Dedifferentiated amniotic fluid mesenchymal stem cell (primary cell): ENCODE results near the gene RASGRP2.
"Not testable (repeated sequence)": the region's sequence is repeated elsewhere in the genome, so short reads cannot be mapped to it uniquely, and the experiment has no call there.

Experiments
- DNase-seq: peaks from one replicate; pipeline ENCODE4 v3.0.0-alpha.2; 2016; ENCODE audit errors: extremely low spot score

Gene RASGRP2

DNA sequence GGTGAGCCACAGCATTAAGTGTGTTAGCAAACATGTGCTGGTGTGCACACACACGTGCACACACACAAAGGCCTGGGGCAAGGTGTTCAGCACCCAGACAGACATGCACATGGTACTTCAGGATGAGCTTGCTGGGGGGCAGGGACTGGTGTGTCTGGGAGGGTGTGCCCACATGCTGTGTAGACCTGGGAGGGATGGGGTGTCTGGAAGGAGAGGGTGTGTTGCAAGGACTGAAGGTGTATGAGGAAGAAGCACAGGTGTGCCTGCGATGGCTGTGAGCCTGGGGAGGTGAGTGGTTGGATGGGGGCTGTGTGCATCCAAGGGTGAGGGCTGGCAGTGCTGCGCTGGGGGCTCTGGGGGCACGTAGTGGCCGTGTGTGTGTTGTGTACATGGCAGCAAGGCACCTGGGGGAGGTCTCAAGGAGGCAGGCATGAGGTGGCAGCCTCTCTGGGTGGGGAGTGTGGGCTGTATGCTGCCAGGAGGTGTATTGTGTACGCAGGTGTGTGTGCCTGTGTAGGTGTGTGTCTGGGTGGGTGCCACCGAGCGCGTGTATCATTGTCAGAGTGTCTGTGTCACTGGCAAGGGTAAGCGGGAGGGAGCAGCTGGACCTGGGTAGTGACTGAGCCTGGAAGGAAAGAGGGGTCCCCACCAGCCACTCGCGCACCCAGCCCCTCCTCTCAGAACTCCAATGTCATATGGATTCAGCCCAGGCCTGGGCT lies 23.1 kb downstream of the RASGRP2 start:
- no peak for DNase-seq

DNA sequence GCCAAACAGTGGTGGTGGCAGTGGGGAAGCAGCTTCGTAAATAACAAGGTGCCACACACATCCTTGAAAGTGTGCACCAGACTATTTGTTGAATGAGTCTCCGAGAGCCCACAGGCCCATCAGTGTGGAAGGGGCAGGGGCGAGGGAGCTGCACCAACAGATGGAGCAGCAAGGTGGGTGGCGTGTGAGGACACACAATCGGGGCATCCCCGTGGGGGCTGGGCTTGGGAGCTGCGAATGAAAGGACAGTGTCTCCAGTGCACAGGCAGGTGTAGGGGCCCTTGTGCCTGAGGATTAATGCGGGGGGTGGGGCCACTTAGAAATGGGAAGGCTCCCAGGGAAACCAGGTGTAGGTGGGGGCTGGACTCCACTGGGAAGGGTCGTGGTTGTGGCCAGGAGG lies 23.8 kb downstream of the RASGRP2 start:
- DNase-seq: no peak

DNA sequence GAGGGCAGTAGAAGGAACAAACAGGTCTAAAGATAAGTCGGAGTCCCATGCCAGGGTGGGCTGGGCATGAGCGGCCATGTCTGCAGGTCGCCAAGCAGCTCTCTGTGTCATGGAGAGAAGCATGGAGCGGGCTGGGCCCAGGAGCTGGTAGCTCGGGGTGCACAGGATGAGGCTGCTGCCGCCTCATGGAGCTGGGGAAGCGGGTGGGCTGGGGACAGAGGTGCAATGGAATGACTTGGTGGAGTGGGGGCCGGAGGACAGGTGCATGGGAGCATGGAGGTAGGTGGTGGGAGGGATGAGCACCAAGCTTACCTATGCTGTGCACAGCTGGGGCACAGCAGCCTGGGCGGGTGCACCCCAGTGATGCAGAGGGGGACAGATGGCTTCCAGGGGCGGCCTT lies 24.5 kb downstream of the RASGRP2 start:
- no peak for DNase-seq

DNA sequence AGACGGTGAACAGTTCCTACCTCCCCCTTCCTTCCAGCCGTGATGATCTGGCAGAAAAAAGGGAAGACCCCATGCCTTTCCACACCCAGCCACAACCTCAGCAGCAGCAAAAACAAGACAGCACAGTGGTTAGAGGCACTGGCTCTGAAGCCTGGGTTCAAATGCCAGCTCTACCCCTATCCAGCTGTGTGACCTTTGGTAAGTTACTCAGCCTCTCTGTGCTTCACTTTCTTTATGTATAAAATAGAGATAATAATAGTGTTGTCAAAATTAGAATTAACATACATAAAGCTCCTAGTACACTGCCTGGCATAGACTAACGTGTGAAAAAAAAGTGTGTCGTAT lies 25.2 kb downstream of the RASGRP2 start:
- DNase-seq: no peak

DNA sequence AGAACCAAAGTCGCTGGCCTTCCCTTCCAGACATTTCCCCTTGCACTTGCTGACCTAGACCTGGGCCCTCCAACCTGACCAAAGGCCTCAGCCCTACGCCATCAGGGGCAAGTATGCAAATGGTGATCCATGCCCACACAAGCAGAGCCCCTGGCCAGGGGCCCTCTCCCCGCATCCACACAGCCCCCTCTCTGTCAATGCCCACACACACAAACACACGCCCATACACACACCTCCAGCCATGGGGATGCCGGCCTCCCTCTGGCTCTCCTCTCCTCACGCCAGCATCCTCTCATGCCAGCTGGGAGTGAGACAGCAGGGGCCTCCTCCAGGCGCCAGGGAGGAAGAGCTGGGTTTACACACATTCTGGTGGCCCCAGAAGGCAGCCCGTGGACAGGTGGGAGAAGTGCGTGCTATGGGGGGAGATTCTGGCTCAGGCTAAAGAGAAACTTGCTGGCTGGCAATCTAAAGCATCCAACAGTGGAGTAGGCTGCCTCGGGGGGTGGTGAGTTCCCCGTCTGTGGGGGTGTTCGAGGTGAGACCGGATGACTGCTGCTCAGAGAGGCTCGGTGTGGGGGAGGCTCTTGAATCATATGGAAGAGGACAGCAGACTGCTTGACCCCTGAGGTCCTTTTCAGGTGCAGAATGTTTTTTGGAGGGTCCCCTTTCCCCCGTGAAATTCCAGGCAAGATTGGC lies 25.7 kb downstream of the RASGRP2 start:
- DNase-seq: no peak

DNA sequence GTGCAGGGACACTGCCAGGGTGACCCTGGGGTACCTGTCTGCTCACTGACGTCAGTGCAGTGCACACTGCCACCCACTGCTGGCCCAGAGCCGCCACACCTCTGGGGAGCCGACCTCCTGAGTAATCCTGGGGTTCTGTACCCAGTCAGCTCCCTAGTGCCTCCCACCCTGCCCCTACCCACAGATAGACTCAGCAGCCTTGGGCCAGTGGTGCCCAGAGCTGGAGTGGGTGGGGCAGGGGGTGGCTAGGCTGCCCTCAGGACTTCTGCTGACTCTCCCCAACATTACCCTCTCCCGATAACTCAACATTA lies 26.7 kb downstream of the RASGRP2 start:
- DNase-seq: no peak

DNA sequence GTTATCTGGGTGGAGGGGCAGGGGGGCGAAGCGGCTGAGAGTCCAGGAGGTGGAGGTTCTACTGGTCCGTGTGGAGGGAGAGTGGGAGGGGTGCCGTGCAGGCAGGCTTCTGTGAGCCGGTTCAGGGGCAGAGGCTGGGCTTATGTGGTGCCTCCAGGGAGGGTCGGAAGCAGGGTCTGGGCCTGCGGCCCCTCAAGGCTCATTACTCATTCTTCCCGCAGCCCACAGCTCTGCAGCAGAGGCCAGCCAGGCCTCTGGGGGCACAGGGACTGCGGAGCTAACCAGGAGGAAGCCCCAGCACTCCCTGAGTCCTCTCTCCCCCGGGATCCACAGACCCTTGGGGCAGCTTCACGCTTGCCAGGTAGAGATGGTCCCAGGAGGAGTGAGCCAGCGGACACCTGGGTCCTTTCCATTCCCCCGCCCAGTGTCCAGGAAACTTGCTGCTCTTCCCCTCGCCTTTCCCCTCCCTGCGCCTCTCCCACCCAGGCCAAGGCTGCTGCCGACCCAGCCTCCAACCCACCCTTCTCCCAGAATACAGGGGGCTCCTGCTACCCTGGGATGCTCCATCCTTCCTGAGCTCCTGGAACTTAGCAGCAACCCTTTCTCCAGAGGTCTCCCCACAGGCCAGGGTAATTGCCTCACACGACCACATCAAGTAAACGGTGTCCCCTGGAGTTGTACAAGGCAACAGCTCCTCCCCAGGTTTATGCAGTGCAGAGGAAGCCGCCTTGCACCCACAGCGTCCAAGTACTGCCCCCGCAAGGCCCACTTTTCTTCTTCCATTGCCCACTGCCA lies 27.3 kb downstream of the RASGRP2 start:
- no peak for DNase-seq

DNA sequence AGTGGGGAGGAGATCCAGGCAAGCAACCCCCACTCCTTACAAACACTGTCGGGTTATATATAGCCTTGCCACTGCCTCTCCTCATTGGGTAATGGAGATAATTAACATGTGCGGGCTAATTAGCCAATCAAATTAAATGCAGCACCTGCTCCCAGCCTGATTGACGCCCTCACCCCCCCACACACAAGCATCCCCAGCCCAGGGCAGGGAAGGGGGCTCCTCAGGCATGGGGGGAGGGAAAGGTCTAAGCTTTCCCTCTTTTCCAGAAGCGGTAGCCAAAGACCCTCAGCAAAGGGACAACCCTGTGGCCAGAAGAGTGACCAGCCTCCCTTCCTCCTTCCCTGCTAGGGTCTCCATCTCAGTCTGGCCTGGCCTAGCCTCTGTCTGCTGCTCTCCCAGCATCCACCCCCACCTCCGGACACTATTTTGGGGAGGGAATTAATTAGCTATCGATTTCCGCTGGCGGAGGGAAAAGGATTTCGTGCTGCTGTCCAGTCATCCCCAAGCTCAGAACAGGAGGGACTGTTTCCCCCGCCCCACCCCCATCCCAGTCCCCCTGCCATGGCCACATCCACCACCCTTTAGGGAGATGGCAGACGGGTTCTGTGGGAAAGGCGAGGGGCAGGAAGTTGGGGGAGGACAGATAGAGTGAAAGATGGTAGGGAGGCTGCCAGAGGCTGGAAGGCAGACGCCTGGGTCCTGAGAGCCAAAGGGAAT lies 28.0 kb downstream of the RASGRP2 start:
- no peak for DNase-seq

DNA sequence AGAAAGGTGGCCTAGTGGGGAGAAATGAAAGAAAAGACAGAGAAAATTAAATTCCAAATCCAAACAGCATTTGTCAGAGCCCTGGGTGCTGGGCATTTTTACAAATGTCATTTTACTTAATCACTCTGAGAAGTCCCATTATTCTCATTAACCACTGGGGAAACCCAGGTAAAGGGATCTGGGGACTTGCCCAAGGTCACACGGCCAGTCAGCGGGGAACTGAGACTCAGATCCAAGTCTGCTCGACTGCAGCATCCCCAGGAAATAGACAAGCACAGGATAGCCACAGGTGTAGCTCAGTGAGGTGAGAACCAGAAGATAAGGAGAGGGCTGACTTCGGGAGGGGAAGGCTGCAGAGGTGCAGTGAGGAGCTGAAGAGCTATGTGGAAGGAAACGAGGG lies 28.8 kb downstream of the RASGRP2 start:
- DNase-seq: no peak

DNA sequence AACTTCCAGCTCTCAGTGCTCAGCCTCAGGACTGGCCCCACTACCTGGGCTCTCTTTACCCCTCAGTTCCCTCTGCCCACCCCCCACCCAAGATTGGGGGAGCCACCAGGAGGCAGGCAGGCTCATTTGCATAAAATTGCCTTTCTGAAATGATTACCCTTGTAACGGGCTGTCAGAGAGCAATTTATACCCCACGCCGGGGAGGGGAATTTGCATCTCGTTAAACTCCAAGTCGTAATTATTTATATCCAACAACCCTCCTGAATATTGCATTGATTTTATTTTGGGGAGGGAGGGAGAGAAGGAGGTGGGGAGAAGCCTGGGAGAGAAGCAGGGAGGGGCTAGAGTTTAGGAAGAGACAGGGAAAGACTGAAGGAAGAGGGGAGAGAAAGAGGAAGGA lies 29.3 kb downstream of the RASGRP2 start:
- no peak for DNase-seq

DNA sequence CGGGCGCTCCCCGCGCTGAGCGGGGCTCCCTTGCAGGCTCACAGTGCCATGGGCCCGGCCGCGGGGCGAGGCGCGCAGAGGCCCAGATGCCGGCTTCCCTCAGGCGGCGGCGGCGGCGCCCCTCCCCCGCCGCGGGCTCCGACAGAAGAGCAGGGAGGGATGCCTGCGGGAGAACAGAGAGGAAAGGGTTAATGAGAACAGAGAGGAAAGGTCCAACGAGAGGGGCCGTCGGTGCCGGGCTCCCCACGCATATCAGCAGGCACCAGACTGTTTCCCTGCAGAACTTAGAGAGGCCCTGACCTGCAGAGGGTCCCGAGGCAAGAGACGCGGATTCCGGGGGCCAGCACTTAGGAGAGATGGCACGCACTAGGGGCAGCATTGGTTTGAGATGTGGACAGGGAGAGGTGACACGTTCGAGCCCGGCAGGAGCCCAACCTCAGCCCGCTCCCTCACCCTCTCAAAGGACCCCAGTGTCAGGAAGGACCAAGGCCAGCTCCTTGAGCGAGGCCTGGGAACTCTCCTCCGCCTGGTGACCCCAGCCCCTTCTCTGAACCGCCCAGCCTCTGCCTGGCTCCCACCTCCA lies 30.1 kb downstream of the RASGRP2 start:
- no peak for DNase-seq

DNA sequence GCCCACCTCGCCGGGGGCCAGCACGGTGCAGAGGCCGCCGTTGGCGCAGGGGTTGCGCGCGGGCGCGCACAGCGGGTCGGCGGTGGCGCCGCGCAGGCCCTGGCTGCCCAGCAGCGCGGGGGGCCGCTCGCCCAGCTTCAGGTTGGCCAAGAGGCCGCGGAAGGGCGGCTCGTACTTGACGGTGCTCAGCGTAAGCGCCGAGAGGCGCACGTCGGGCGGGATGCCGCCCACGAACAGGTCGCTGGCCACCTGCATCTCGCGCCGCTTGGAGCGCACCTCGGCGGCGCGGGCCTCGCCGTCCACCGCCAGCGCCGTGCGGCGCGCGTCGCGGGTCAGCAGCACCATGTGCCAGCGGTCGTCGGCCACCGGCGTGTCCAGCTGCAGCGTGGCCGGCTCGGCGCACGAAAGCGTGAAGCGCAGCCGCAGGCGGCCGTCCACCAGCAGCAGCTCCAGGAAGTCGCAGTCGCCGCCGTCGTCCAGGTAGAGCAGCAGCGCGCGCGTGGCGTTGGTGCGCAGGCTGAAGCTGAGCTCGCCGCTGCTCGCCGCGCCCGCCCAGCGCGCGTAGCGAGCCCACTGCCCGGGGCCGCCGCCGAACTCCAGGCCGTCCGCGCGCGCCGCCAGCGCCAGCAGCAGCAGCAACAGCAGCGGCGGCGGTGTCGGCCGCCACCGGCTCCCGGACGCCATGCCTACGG lies 30.8 kb downstream of the RASGRP2 start:
- DNase-seq: no peak

DNA sequence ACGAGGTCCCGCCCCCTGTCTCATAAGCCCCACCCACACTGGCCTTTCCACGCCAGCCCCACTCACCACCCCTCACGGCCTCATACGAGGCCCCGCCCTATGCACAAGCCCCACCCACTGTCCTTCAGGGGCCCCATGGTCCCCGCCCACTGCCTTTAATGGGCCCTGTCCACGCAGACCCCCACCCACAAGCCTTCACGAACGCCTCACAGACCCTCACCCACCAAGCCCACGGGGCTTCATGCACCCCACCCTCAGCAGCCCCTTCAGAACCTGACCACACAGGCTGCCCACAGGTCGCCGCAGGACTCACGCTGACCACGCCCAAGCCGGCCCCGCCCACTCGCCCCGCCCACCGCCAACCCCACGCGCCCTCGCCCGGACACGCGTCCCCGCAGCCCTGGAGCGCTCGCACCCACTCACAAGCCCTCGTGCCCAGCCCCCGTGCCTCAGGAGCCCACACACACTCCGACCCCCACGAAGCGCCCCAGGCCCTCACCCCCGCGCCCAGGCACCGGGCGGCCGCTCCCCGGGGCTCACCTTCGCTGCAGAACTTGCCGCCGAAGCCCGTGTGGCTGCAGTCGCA lies 31.4 kb downstream of the RASGRP2 start:
- no peak for DNase-seq

DNA sequence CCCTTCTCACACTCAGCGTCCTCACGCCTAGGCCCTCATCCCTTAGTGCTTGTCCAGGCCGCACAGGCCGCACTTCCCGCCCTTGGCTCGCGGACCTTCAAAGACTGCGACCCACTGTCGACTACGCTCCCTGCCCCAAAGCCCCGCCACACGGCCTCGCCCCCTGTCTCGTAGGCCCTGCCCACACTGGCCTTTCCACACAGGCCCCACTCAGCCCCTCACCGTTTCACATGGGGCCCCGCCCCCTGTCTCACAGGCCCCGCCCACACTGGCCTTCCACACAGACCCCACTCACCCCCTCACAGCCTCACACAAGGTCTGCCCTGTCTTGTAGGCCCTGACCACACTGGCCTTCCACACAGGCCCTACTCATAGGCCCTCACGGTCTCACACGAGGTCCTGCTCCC lies 32.0 kb downstream of the RASGRP2 start:
- no peak for DNase-seq

DNA sequence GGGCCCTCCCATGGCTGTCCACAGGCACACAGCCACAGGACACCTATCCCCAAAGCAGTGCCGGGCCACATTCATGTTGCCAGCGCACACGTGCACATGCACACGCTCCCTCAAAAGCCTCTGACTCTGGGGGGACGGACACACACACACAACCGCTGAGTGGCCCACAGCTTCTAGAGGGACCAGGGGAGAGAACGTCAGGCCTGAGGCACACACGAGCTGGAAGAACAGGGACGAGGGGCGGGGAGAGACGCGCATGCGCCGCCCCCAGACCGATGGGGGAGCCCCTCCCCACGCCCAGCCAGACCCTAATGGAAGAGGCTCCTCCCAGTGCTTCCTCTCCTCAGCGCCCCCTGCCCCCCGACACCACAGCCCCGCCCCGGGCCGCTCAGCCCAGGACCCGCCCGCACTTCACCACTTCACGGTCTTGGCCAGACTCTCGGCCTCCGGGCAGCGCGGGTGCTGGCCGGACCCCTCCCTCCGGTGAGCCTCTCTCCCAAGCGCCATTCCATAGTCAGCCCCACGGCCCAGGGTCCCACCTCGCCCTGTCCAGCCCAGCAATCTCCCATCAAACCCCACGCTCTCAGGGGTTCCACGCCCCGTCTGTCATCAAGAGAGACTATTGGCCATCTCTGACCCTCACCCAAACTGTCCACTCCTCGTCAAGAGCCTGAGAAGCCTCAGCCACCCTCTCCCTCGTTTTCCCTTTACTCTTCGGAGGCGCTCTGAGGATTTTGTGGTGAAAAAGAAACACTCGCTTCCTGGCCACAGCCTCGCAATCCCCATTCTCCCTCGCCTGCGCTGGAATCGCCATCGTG lies 32.6 kb downstream of the RASGRP2 start:
- DNase-seq: no peak

DNA sequence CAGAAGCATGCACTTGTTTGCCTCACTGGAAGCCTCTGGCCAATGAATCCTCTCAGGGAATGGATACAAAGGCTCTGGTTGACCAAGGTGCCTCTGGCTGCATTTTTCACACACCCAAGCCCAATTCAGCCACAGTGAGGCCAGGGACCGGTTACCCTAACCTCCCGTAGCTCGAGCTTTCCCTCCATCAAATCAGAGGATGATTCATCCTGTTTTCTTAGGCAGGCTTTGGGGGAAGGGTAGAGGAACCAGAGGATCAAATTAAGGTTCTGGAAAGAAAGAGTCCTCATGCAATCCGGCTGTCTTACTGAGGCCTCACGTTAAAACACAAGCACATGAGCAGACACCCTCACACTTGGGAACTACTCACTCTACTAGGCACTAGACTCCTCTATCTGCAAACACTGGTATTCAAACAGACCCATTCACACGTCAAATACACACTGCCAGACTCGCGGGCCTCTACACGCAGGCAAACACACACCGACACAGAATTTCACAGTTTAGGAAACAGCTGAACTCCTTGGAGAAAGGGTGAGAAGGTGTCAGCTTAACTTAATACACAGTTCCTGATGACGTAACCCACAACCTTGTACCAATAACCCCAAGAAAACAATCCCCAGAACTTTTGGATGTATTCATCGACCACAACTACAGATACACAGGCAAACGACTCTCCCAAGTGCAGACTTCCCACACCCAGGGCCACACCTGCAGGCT lies 33.4 kb downstream of the RASGRP2 start:
- no peak for DNase-seq

DNA sequence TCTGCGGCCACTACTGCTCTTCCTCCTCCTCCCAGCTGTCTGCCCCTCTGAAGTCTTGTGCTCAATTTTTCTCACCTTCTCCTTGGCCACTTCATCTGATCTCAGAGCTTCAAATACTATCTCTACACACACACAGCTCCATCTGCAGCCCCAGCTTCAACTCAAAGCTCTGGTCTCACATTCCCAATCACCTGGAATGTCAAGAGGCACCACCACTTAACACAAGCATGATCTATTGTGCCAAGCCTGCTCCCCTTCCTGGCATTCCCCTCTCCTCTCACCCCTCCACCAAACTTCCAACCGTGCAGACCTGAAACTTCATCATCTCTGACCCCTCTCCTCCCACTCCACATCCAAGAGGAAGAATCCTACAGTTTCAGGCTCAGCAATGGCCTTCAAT lies 38.4 kb downstream of the RASGRP2 start:
- no peak for DNase-seq

DNA sequence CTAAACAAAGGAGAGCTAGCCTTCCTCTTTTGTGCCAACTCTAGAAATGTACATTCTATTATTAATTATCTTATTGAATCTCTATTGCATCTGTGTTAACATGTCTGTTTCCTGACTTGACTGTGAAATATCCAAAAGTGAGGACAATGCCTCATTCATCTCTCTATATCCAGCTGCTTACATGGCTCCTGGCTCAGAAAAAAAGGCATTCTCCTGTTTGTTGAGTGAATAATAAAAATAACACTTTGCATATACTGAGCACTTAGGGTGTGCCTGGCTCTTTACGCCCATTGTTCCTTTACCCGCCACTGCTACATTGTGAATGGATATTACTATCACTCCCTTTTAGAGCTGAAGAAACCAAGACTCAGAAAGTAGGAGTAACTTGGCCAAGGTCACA lies 40.9 kb downstream of the RASGRP2 start:
- DNase-seq: no peak

DNA sequence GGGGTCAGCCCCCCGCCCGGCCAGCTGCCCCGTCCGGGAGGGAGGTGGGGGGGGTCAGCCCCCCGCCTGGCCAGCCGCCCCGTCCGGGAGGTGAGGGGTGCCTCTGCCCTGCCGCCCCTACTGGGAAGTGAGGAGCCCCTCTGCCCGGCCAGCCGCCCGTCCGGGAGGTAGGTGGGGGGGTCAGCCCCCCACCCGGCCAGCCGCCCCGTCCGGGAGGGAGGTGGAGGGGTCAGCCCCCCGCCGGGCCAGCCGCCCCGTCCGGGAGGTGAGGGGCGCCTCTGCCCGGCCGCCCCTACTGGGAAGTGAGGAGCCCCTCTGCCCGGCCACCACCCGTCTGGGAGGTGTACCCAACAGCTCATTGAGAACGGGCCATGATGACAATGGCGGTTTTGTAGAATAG lies 42.0 kb downstream of the RASGRP2 start:
- DNase-seq: not testable (repeated sequence)

DNA sequence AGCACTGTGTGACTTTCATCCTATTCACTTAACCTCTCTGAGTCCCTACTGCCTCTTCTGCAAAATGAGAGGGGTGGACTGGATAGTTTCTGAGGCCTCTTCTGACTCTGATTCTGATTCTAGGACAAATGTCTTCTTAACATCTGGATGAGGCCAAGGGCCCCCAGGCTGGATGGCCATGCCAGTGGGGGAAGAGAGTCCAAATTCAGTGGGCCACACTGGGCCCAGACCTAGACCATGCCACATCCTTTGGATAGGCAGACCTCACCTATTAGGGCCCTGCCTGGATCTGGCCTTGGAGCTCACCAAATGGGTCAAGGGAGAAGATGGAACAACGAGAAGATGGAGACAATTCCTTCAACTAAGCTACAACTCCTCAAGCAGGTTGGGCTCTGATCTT lies 45.5 kb downstream of the RASGRP2 start:
- no peak for DNase-seq
